Neural cell (in vitro differentiated cells): ENCODE data around the gene PLXNA4. TPM values are rescaled to one million over a fixed set of nuclear protein-coding genes. Genes with fewer than 3 reads are reported as not detected.

Experiments used
- H2AFZ ChIP-seq: fragments of 200-600, 300-800 bp; sonication (generic), shearing (Covaris generic); 2 replicates; pipeline ENCODE4 v1.6.0; 2014; ENCODE audit warnings: low read depth, mild to moderate bottlenecking, antibody characterized with exemption, low read length, moderate library complexity
- H3F3A ChIP-seq: fragments of 200-600 bp; shearing (Covaris generic); 2 replicates; pipeline ENCODE4 v1.6.1; 2016; ENCODE audit warnings: mild to moderate bottlenecking, moderate library complexity, mixed read lengths, antibody characterized with exemption, low read length; ENCODE audit not compliant: insufficient read depth, poor library complexity, severe bottlenecking
- H3K27ac ChIP-seq: fragments of 200-600, 300-800 bp; sonication (generic), shearing (Covaris generic); 2 replicates; pipeline ENCODE4 v1.5.1; 2014; ENCODE audit warnings: mild to moderate bottlenecking, low read length, moderate library complexity
- H3K27me3 ChIP-seq: fragments of 300-800, 200-600 bp; sonication (generic), shearing (Covaris generic); 2 replicates; pipeline ENCODE4 v1.6.0; 2014; ENCODE audit warnings: mild to moderate bottlenecking, low read depth, low read length, moderate library complexity; ENCODE audit not compliant: insufficient read depth
- H3K36me3 ChIP-seq: fragments of 300-800, 200-600 bp; sonication (generic), shearing (Covaris generic); 2 replicates; pipeline ENCODE4 v1.5.1; 2014; ENCODE audit warnings: mild to moderate bottlenecking, antibody characterized with exemption, low read length, moderate library complexity; ENCODE audit not compliant: insufficient read depth
- H3K4me2 ChIP-seq: fragments of 300-800, 200-600 bp; sonication (generic), shearing (Covaris generic); 2 replicates; pipeline ENCODE4 v1.6.0; 2014; ENCODE audit warnings: mild to moderate bottlenecking, low read length
- H3K4me3 ChIP-seq: fragments of 300-800, 200-600 bp; sonication (generic), shearing (Covaris generic); 2 replicates; pipeline ENCODE4 v1.5.1; 2014; ENCODE audit warnings: mild to moderate bottlenecking, low read length, moderate library complexity
- H3K79me2 ChIP-seq: fragments of 200-600 bp; shearing (Covaris generic); replicated peaks from 2 replicates; pipeline ENCODE4 v1.6.0; 2014; ENCODE audit warnings: mild to moderate bottlenecking, low read length, moderate library complexity; ENCODE audit not compliant: insufficient read depth
- H3K9ac ChIP-seq: fragments of 300-800, 200-600 bp; sonication (generic), shearing (Covaris generic); 2 replicates; pipeline ENCODE4 v1.6.1; 2016; ENCODE audit warnings: mild to moderate bottlenecking, low read length, mixed read lengths
- H3K9me2 ChIP-seq: fragments of 200-600 bp; shearing (Covaris generic); 2 replicates; pipeline ENCODE4 v1.6.1; 2016; ENCODE audit warnings: mild to moderate bottlenecking, low read length, mixed read lengths; ENCODE audit not compliant: insufficient read depth
- H3K9me3 ChIP-seq: fragments of 200-600, 300-800 bp; sonication (generic), shearing (Covaris generic); 2 replicates; pipeline ENCODE4 v1.6.1; 2016; ENCODE audit warnings: mild to moderate bottlenecking, mixed run types, low read length, moderate library complexity, mixed read lengths
- H4K20me1 ChIP-seq: fragments of 200-600 bp; shearing (Covaris generic); 2 replicates; pipeline ENCODE4 v1.6.1; 2016; ENCODE audit warnings: mild to moderate bottlenecking, mixed run types; ENCODE audit not compliant: insufficient read depth
- EP300 ChIP-seq: fragments of 450-650 bp; conservative IDR thresholded peaks from 2 replicates; pipeline ENCODE4 v1.6.1; 2014; ENCODE audit warnings: antibody characterized with exemption, mild to moderate bottlenecking, moderate library complexity; ENCODE audit not compliant: poor library complexity, severe bottlenecking
- EZH2 ChIP-seq: fragments of 200-600, 300-800 bp; shearing (Covaris generic), sonication (generic); IDR thresholded peaks from 2 replicates; pipeline ENCODE4 v1.6.1; 2014; ENCODE audit warnings: antibody characterized with exemption, low read length, borderline replicate concordance, mild to moderate bottlenecking; ENCODE audit not compliant: insufficient read depth, poor library complexity, severe bottlenecking
- MXI1 ChIP-seq: fragments of 450-650 bp; conservative IDR thresholded peaks from 2 replicates; pipeline ENCODE4 v1.6.1; 2014; ENCODE audit warnings: antibody characterized with exemption, mild to moderate bottlenecking; ENCODE audit not compliant: poor library complexity, severe bottlenecking
- POLR2AphosphoS5 ChIP-seq: IDR thresholded peaks from 2 replicates; pipeline ENCODE4 v1.6.1; 2012
- RAD21 ChIP-seq: fragments of 450-650 bp; conservative IDR thresholded peaks from 2 replicates; pipeline ENCODE4 v1.6.1; 2014; ENCODE audit warnings: antibody characterized with exemption, mild to moderate bottlenecking, moderate library complexity
- REST ChIP-seq: IDR thresholded peaks from 2 replicates; pipeline ENCODE4 v1.6.1; 2012; ENCODE audit warnings: borderline replicate concordance
- SMC3 ChIP-seq: fragments of 450-650 bp; conservative IDR thresholded peaks from 2 replicates; pipeline ENCODE4 v1.6.1; 2014; ENCODE audit warnings: antibody characterized with exemption, mild to moderate bottlenecking, moderate library complexity; ENCODE audit not compliant: poor library complexity
- TAF1 ChIP-seq: IDR thresholded peaks from 2 replicates; pipeline ENCODE4 v1.6.1; 2012; ENCODE audit warnings: low read depth
- polyA plus RNA-seq: library from polyadenylated mRNA; depleted of rRNA; stranded (reverse); fragments of >200 nt; gene quantifications from 2 replicates; pipeline ENCODE4 v1.2.3, GENCODE V29; 2014
- TF ChIP-seq, protein P1 (sequence below): fragments of 450-650 bp; IDR thresholded peaks from 2 replicates; pipeline ENCODE4 v1.5.1; 2014; ENCODE audit warnings: antibody characterized with exemption, mild to moderate bottlenecking, moderate library complexity; ENCODE audit not compliant: poor library complexity, severe bottlenecking

PLXNA4 gene
- polyA plus RNA-seq, 1 donor from 2014 or later = 7.2 TPM

- H3K36me3 ChIP-seq = no peaks in the 10 kb centered on the region
- no peak overlapping the region for H3K4me3 ChIP-seq
- H3K27me3 ChIP-seq = no peaks in the 10 kb centered on the region
- H3K9ac ChIP-seq = no peak overlapping the region
- no peaks in the 10 kb centered on the region for H3K9me3 ChIP-seq
- no peaks in the 10 kb centered on the region for H4K20me1 ChIP-seq
- no peak for TF ChIP-seq EZH2
- no peak for TF ChIP-seq EP300
- TF ChIP-seq TAF1 = no peak
- no peak for TF ChIP-seq MXI1
- TF ChIP-seq REST = no peak
- H3K27ac ChIP-seq = no peak overlapping the region
- no peaks in the 10 kb centered on the region for H3F3A ChIP-seq
- no peaks in the 10 kb centered on the region for H3K9me2 ChIP-seq
- no peak overlapping the region for H3K4me2 ChIP-seq
- H2AFZ ChIP-seq = no peak overlapping the region
- no peaks in the 10 kb centered on the region for H3K79me2 ChIP-seq
Measured at GRCh38 chr7:132345030-132345429, 231.2 kb downstream of the PLXNA4 start.

- Histone ChIP-seq H3K36me3 (no peaks in the 10 kb centered on the region), H3K27ac (no peak overlapping the region), H3F3A (no peaks in the 10 kb centered on the region), H3K4me2 (no peak overlapping the region), H3K27me3 (no peaks in the 10 kb centered on the region), H3K9me3 (no peaks in the 10 kb centered on the region), H2AFZ (no peak overlapping the region), H3K4me3 (no peak overlapping the region), H3K9me2 (no peaks in the 10 kb centered on the region), H3K79me2 (no peaks in the 10 kb centered on the region), H4K20me1 (no peaks in the 10 kb centered on the region), H3K9ac (no peak overlapping the region)
- TF ChIP-seq SMC3 = no peak
- TF ChIP-seq POLR2AphosphoS5 = no peak
- TF ChIP-seq TAF1 = no peak
- TF ChIP-seq MXI1 = no peak
- TF ChIP-seq, protein P1, sequence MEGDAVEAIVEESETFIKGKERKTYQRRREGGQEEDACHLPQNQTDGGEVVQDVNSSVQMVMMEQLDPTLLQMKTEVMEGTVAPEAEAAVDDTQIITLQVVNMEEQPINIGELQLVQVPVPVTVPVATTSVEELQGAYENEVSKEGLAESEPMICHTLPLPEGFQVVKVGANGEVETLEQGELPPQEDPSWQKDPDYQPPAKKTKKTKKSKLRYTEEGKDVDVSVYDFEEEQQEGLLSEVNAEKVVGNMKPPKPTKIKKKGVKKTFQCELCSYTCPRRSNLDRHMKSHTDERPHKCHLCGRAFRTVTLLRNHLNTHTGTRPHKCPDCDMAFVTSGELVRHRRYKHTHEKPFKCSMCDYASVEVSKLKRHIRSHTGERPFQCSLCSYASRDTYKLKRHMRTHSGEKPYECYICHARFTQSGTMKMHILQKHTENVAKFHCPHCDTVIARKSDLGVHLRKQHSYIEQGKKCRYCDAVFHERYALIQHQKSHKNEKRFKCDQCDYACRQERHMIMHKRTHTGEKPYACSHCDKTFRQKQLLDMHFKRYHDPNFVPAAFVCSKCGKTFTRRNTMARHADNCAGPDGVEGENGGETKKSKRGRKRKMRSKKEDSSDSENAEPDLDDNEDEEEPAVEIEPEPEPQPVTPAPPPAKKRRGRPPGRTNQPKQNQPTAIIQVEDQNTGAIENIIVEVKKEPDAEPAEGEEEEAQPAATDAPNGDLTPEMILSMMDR = no peak
- TF ChIP-seq EP300 = no peak
- TF ChIP-seq EZH2 = no peak
- no peak for TF ChIP-seq REST
- TF ChIP-seq RAD21 = no peak
Measured at GRCh38 chr7:132343199-132343598, 233.1 kb downstream of the PLXNA4 start.
